ENCODE measurements around the gene GNA12.
"Not testable (repeated sequence)": the region's sequence is repeated elsewhere in the genome, so short reads cannot be mapped to it uniquely, and the experiment has no call there.

The GNA12 gene

GRCh38 chr7:2711895-2712675, 132.0 kb downstream of the GNA12 start:
- DNase-seq (ENCODE audit: low spot score): no peak

- peak; percentile 33 for DNase-seq (ENCODE audit: low spot score)
Observed at GRCh38 chr7:2710901-2711551, 133.1 kb downstream of the GNA12 start.

GRCh38 chr7:2710286-2710655, 133.8 kb downstream of the GNA12 start:
- peak; percentile 73 for DNase-seq (ENCODE audit: low spot score)

GRCh38 chr7:2709553-2710285, 134.4 kb downstream of the GNA12 start:
- DNase-seq (ENCODE audit: low spot score): peak; percentile 88

- DNase-seq (ENCODE audit: low spot score): no peak
Observed at GRCh38 chr7:2708547-2709310, 135.4 kb downstream of the GNA12 start.

GRCh38 chr7:2708041-2708440, 136.1 kb downstream of the GNA12 start:
- no peak for DNase-seq (ENCODE audit: low spot score)

- DNase-seq (ENCODE audit: low spot score): no peak
Observed at GRCh38 chr7:2707481-2707880, 136.6 kb downstream of the GNA12 start.

GRCh38 chr7:2706685-2707126, 137.4 kb downstream of the GNA12 start:
- DNase-seq (ENCODE audit: low spot score): no peak

GRCh38 chr7:2705371-2706096, 138.6 kb downstream of the GNA12 start:
- no peak for DNase-seq (ENCODE audit: low spot score)

- no peak for DNase-seq (ENCODE audit: low spot score)
Observed at GRCh38 chr7:2702594-2702957, 141.5 kb downstream of the GNA12 start.

- DNase-seq (ENCODE audit: low spot score): no peak
Observed at GRCh38 chr7:2701832-2702593, 142.1 kb downstream of the GNA12 start.

GRCh38 chr7:2701424-2701823, 142.7 kb downstream of the GNA12 start:
- no peak for DNase-seq (ENCODE audit: low spot score)

- DNase-seq (ENCODE audit: low spot score): no peak
Observed at GRCh38 chr7:2700141-2700850, 143.8 kb downstream of the GNA12 start.

- DNase-seq (ENCODE audit: low spot score): no peak
Observed at GRCh38 chr7:2699289-2699620, 144.9 kb downstream of the GNA12 start.

GRCh38 chr7:2698581-2699288, 145.4 kb downstream of the GNA12 start:
- peak; percentile 33 for DNase-seq (ENCODE audit: low spot score)

GRCh38 chr7:2694122-2694436, 150.0 kb downstream of the GNA12 start:
- not testable (repeated sequence) for DNase-seq (ENCODE audit: low spot score)

- not testable (repeated sequence) for DNase-seq (ENCODE audit: low spot score)
Observed at GRCh38 chr7:2693420-2694121, 150.5 kb downstream of the GNA12 start.

GRCh38 chr7:2692543-2692942, 151.6 kb downstream of the GNA12 start:
- no peak for DNase-seq (ENCODE audit: low spot score)

- DNase-seq (ENCODE audit: low spot score): not testable (repeated sequence)
Observed at GRCh38 chr7:2691932-2692439, 152.1 kb downstream of the GNA12 start.
